Stimulated activated CD4-positive, alpha-beta T cell treated with anti-CD3 and anti-CD28 coated beads, Interleukin-2, amount 100 ng/mL, for 48 hours (primary cell): ENCODE data around the gene HDAC7.
A peak's percentile ranks its signal among the peaks of the same experiment; 100 is the strongest.

Experiments used
- DNase-seq, 2 donors: peaks; one replicate each; pipeline ENCODE4 v3.0.0-alpha.2; 2020

The HDAC7 gene

GRCh38 chr12:47791874-47792273 lies 27.8 kb downstream of the HDAC7 start:
- no peak for DNase-seq

GRCh38 chr12:47791351-47791746 lies 28.4 kb downstream of the HDAC7 start:
- DNase-seq = no peak

GRCh38 chr12:47790676-47791350 lies 28.9 kb downstream of the HDAC7 start:
- DNase-seq = no peak

GRCh38 chr12:47789712-47790489 lies 29.8 kb downstream of the HDAC7 start:
- DNase-seq = no peak

- no peak for DNase-seq
Observed at GRCh38 chr12:47789141-47789540, 30.6 kb downstream of the HDAC7 start.

GRCh38 chr12:47787596-47788319 lies 31.9 kb downstream of the HDAC7 start:
- DNase-seq = no peak

GRCh38 chr12:47786662-47787280 lies 32.9 kb downstream of the HDAC7 start:
- DNase-seq = no peak

- no peak for DNase-seq
Observed at GRCh38 chr12:47785887-47786661, 33.6 kb downstream of the HDAC7 start.

GRCh38 chr12:47785036-47785886 lies 34.4 kb downstream of the HDAC7 start:
- DNase-seq = no peak

GRCh38 chr12:47783821-47784819 lies 35.6 kb downstream of the HDAC7 start:
- DNase-seq = no peak

GRCh38 chr12:47783024-47783755 lies 36.5 kb downstream of the HDAC7 start:
- DNase-seq = no peak

GRCh38 chr12:47782372-47782770 lies 37.3 kb downstream of the HDAC7 start:
- no peak for DNase-seq

- no peak for DNase-seq
Observed at GRCh38 chr12:47781479-47782371, 38.0 kb downstream of the HDAC7 start.

- no peak for DNase-seq
Observed at GRCh38 chr12:47779943-47780504, 39.7 kb downstream of the HDAC7 start.

- peak; percentile 96 to 97 for DNase-seq
Observed at GRCh38 chr12:47779301-47779942, 40.3 kb downstream of the HDAC7 start.

GRCh38 chr12:47778881-47779280 lies 40.8 kb downstream of the HDAC7 start:
- DNase-seq = no peak

GRCh38 chr12:47777741-47778558 lies 41.8 kb downstream of the HDAC7 start:
- no peak for DNase-seq
